ENCODE data around the gene STRN3. TPM values are rescaled to one million over a fixed set of nuclear protein-coding genes. Genes with fewer than 3 reads are reported as not detected.
"Not testable (repeated sequence)": the region's sequence is repeated elsewhere in the genome, so short reads cannot be mapped to it uniquely, and the experiment has no call there.

The STRN3 gene, protein sequence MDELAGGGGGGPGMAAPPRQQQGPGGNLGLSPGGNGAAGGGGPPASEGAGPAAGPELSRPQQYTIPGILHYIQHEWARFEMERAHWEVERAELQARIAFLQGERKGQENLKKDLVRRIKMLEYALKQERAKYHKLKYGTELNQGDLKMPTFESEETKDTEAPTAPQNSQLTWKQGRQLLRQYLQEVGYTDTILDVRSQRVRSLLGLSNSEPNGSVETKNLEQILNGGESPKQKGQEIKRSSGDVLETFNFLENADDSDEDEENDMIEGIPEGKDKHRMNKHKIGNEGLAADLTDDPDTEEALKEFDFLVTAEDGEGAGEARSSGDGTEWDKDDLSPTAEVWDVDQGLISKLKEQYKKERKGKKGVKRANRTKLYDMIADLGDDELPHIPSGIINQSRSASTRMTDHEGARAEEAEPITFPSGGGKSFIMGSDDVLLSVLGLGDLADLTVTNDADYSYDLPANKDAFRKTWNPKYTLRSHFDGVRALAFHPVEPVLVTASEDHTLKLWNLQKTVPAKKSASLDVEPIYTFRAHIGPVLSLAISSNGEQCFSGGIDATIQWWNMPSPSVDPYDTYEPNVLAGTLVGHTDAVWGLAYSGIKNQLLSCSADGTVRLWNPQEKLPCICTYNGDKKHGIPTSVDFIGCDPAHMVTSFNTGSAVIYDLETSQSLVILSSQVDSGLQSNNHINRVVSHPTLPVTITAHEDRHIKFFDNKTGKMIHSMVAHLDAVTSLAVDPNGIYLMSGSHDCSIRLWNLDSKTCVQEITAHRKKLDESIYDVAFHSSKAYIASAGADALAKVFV
- 10 to 100 TPM in 3 of 4 donors, 1 to 10 TPM in 1; 9.7 to 35.0 (median 11.8) TPM for polyA plus RNA-seq
- long read RNA-seq, donor 1: 0 reads
- long read RNA-seq, donor 2: 0 reads
- long read RNA-seq, donor 3, partial matches to known transcripts: 5 of 6 reads
- long read RNA-seq, donor 3, other reads (novel, unspliced or antisense): 0 of 6 reads
- long read RNA-seq, donor 4, partial matches to known transcripts: 0 of 1 reads
- long read RNA-seq, donor 4, other reads (novel, unspliced or antisense): 0 of 1 reads
- long read RNA-seq, donor 5: 0 reads
- long read RNA-seq, donor 6, partial matches to known transcripts: 0 of 3 reads
- long read RNA-seq, donor 6, other reads (novel, unspliced or antisense): 0 of 3 reads
- long read RNA-seq, donor 7: 0 reads
- long read RNA-seq, donor 8, partial matches to known transcripts: 0 of 1 reads
- long read RNA-seq, donor 8, other reads (novel, unspliced or antisense): 0 of 1 reads
- long read RNA-seq, donor 9: 0 reads
- long read RNA-seq, donor 10, partial matches to known transcripts: 0 of 2 reads
- long read RNA-seq, donor 10, other reads (novel, unspliced or antisense): 0 of 2 reads

DNA sequence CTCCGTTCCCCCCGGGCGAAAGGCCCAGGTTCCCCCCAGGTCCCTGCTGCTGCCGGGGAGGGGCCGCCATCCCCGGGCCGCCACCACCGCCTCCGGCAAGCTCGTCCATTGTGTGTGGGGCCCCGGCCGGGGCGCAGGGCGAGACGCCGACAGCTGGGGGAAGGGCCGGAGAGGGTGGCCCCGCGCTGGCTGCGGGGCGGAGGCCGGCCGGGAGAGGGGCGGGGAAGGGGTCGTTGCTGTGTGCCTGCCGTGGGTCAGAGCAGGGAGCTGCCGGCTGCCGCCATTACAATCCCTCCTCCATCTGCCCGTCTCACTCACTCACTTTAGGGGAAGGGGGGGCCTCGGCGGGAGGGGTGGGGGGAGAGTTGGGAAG lies at the start of gene STRN3:
STRN3 (minus strand) TSS at position 303 of the 373 bp plus-strand sequence; CDS start at position 109, 194 bp downstream.
- WGBS, 3 donors: 0% methylated on average over 21 to 31 of the region's 31 CpGs
- H3K4me3 ChIP-seq (ENCODE audit: low read depth in 1 of 3, low read length in 3 of 3): peak within 1 kb of the TSS; percentile 89 to 93 (median 91)
- FAIRE-seq (no peak), DNase-seq (no peak)
- H3K4me1 ChIP-seq (ENCODE audit: control insufficient read depth in 3 of 3, insufficient read depth in 2 of 3, low read depth in 1 of 3, low read length in 2 of 3): peaks cover 0 to 6% (median 2%) of the 10 kb centered on the region in 3 donors
- peaks cover 0 to under 1% (median 0%) of the 10 kb centered on the region in 3 donors for H3K36me3 ChIP-seq (ENCODE audit: control insufficient read depth in 3 of 3, insufficient read depth in 2 of 3, low read depth in 1 of 3, low read length in 3 of 3)
- peak within 1 kb of the TSS; percentile 90 to 97 (median 97) for H3K27ac ChIP-seq (ENCODE audit: low read depth in 1 of 3, low read length in 2 of 3)
- no peaks in the 10 kb centered on the region for H3K27me3 ChIP-seq (ENCODE audit: control insufficient read depth in 3 of 3, insufficient read depth in 3 of 3, low read length in 3 of 3)
- no peaks in the 10 kb centered on the region for H3K9me3 ChIP-seq (ENCODE audit: control insufficient read depth in 2 of 2, insufficient read depth in 1 of 2, low read depth in 1 of 2, low read length in 1 of 2)

DNA sequence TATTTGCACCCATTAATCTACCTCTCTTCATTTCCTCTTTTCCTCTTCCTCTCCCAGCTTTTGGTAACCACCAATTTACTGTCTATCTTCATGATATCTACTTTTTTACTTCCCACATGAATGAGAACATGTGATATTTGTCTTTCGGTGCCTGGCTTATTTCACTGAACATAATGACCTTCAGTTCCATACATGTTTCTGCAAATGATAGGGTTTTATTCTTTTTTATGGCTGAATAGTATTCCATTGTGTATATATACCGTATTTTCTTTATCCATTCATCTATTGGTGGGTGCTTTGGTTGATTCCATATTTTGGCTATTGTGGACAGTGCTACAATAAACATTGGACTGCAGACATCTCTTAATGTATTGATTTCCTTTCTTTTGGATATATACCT lies 49.0 kb upstream of the STRN3 start:
- FAIRE-seq (no peak), DNase-seq (no peak)
- WGBS, 3 donors: 96 to 99% (median 96%) methylated on average over 2 of the region's 2 CpGs
- Histone ChIP-seq H3K9me3 (ENCODE audit: control insufficient read depth in 2 of 2, insufficient read depth in 1 of 2, low read depth in 1 of 2, low read length in 1 of 2) (no peaks in the 10 kb centered on the region), H3K36me3 (ENCODE audit: control insufficient read depth in 3 of 3, insufficient read depth in 2 of 3, low read depth in 1 of 3, low read length in 3 of 3) (peaks cover 0 to 20% (median 0%) of the 10 kb centered on the region in 3 donors), H3K4me1 (ENCODE audit: control insufficient read depth in 3 of 3, insufficient read depth in 2 of 3, low read depth in 1 of 3, low read length in 2 of 3) (no peaks in the 10 kb centered on the region), H3K27ac (ENCODE audit: low read depth in 1 of 3, low read length in 2 of 3) (no peak overlapping the region), H3K4me3 (ENCODE audit: low read depth in 1 of 3, low read length in 3 of 3) (no peak overlapping the region), H3K27me3 (ENCODE audit: control insufficient read depth in 3 of 3, insufficient read depth in 3 of 3, low read length in 3 of 3) (no peaks in the 10 kb centered on the region)

DNA sequence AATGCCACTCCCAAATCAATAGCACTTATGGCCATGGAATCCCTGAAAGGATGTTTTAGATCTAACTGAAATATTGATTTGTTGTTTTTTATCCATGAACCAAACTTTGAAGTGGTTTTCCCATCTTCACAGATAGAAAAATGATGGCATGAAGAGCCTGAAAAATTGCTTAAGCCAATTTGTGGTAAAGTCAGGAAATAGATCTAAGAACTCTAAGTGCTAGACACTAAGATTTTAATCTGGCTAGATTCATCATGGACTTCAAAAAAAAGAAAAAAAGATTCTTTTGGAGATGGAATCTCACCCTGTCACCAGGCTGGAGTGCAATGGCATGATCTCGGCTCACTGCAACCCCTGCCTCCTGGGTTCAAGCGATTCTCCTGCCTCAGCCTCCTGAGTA lies 45.0 kb upstream of the STRN3 start:
- no peak overlapping the region for H3K4me3 ChIP-seq (ENCODE audit: low read depth in 1 of 3, low read length in 3 of 3)
- H3K36me3 ChIP-seq (ENCODE audit: control insufficient read depth in 3 of 3, insufficient read depth in 2 of 3, low read depth in 1 of 3, low read length in 3 of 3): peaks cover 0 to 22% (median 2%) of the 10 kb centered on the region in 3 donors
- DNase-seq: no peak
- no peaks in the 10 kb centered on the region for H3K27me3 ChIP-seq (ENCODE audit: control insufficient read depth in 3 of 3, insufficient read depth in 3 of 3, low read length in 3 of 3)
- H3K27ac ChIP-seq (ENCODE audit: low read depth in 1 of 3, low read length in 2 of 3): no peak overlapping the region
- 96 to 99% (median 98%) methylated on average over 2 of the region's 2 CpGs for WGBS, 3 donors
- H3K4me1 ChIP-seq (ENCODE audit: control insufficient read depth in 3 of 3, insufficient read depth in 2 of 3, low read depth in 1 of 3, low read length in 2 of 3): no peaks in the 10 kb centered on the region
- H3K9me3 ChIP-seq (ENCODE audit: control insufficient read depth in 2 of 2, insufficient read depth in 1 of 2, low read depth in 1 of 2, low read length in 1 of 2): no peaks in the 10 kb centered on the region
- no peak for FAIRE-seq

DNA sequence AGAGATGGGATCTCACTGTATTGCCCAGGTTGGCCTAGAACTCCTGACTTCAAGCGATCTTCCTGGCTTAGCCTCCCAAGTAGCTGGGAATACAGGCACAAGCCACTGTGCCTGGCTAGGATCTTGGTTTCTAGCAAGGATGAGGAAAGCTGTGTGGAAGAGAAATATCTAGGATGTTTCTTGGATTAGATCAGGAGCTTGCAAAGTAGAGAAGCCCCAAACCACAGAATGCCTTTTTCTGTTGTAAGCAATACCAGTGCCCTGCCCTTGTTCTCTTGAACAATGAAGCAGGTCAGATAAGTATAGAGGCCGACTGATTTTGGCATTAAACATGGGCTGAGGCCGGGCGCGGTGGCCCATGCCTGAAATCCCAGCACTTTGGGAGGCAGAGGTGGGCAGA lies 44.3 kb upstream of the STRN3 start:
- no peak for FAIRE-seq

DNA sequence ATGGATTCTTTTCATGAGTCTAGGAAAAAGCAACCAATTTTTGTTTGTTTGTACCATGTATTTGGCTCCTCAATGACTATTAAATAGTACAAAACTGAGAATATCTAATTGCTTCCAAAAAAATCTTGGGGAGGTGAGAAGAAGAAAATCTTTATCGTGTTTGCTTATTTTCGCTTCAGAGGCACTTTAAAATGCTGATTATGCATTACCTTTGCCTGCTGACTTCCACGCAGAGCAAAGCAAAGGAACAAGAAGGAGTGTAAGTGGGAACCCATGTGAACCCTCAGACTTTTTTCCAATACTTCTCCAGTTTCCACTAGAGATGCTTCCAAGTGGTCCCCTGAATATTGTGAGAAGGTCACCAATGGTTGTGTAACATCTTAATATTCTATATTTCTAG lies 43.2 kb upstream of the STRN3 start:
- WGBS, 3 donors: 94 to 98% (median 97%) methylated on average over 3 of the region's 3 CpGs
- H3K4me3 ChIP-seq (ENCODE audit: low read depth in 1 of 3, low read length in 3 of 3): no peak overlapping the region
- H3K36me3 ChIP-seq (ENCODE audit: control insufficient read depth in 3 of 3, insufficient read depth in 2 of 3, low read depth in 1 of 3, low read length in 3 of 3): peaks cover 0 to 21% (median 2%) of the 10 kb centered on the region in 3 donors
- H3K4me1 ChIP-seq (ENCODE audit: control insufficient read depth in 3 of 3, insufficient read depth in 2 of 3, low read depth in 1 of 3, low read length in 2 of 3): no peaks in the 10 kb centered on the region
- no peak overlapping the region for H3K27ac ChIP-seq (ENCODE audit: low read depth in 1 of 3, low read length in 2 of 3)
- FAIRE-seq (no peak), DNase-seq (no peak)
- H3K9me3 ChIP-seq (ENCODE audit: control insufficient read depth in 2 of 2, insufficient read depth in 1 of 2, low read depth in 1 of 2, low read length in 1 of 2): no peaks in the 10 kb centered on the region
- H3K27me3 ChIP-seq (ENCODE audit: control insufficient read depth in 3 of 3, insufficient read depth in 3 of 3, low read length in 3 of 3): no peaks in the 10 kb centered on the region

More for the DNA sequence above, 44.3 kb upstream of the STRN3 start:
- H3K4me1 ChIP-seq (ENCODE audit: control insufficient read depth in 3 of 3, insufficient read depth in 2 of 3, low read depth in 1 of 3, low read length in 2 of 3): no peaks in the 10 kb centered on the region
- H3K36me3 ChIP-seq (ENCODE audit: control insufficient read depth in 3 of 3, insufficient read depth in 2 of 3, low read depth in 1 of 3, low read length in 3 of 3): peaks cover 0 to 22% (median 2%) of the 10 kb centered on the region in 3 donors
- H3K27ac ChIP-seq (ENCODE audit: low read depth in 1 of 3, low read length in 2 of 3): no peak overlapping the region
- no peaks in the 10 kb centered on the region for H3K27me3 ChIP-seq (ENCODE audit: control insufficient read depth in 3 of 3, insufficient read depth in 3 of 3, low read length in 3 of 3)
- H3K4me3 ChIP-seq (ENCODE audit: low read depth in 1 of 3, low read length in 3 of 3): no peak overlapping the region
- H3K9me3 ChIP-seq (ENCODE audit: control insufficient read depth in 2 of 2, insufficient read depth in 1 of 2, low read depth in 1 of 2, low read length in 1 of 2): no peaks in the 10 kb centered on the region
- 95 to 97% (median 96%) methylated on average over 5 of the region's 5 CpGs for WGBS, 3 donors
- no peak for DNase-seq

DNA sequence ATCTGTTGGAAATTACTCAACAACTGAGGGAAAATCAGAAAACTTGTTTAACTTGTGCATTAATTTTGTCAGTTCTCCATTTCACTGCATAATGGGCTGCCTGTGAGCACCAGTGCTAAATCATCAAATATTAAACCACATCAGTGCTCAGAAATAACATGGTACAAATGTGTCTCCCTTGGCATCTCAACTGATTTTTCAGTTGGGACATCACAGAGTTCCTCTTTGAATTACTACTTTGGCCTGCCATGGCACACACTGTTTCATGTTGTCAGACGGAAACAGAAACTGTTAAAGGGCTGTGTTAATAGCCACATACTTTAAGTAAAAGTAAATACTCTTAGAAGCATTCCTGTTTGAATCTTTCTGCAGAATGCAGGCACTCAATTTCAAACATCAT lies 42.1 kb upstream of the STRN3 start:
- no peak for FAIRE-seq

DNA sequence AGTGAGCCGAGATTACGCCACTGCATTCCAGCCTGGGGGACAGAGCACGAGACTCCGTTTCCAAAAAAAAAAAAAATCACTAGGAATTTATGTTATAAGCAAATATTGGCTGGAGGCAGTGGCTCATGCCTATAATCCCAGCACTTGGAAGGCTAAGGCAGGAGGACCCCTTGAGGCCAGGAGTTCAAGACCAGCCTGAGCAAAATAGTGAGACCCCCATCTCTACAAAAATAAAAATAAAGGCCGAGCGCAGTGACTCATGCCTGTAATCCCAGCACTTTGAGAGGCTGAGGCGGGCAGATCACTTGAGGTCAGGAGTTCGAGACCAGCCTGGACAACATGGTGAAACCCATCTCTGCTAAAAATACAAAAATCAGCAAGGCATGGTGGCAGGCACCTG lies 36.7 kb upstream of the STRN3 start:
- not testable (repeated sequence) for DNase-seq; H3K27ac ChIP-seq (ENCODE audit: low read depth in 1 of 3, low read length in 2 of 3); H3K36me3 ChIP-seq (ENCODE audit: control insufficient read depth in 3 of 3, insufficient read depth in 2 of 3, low read depth in 1 of 3, low read length in 3 of 3); H3K4me3 ChIP-seq (ENCODE audit: low read depth in 1 of 3, low read length in 3 of 3); H3K27me3 ChIP-seq (ENCODE audit: control insufficient read depth in 3 of 3, insufficient read depth in 3 of 3, low read length in 3 of 3); FAIRE-seq; H3K9me3 ChIP-seq (ENCODE audit: control insufficient read depth in 2 of 2, insufficient read depth in 1 of 2, low read depth in 1 of 2, low read length in 1 of 2)
- 91 to 94% (median 92%) methylated on average over 8 of the region's 8 CpGs for WGBS, 3 donors
- peaks cover 0 to 21% (median 2%) of the 10 kb centered on the region in 3 donors for H3K4me1 ChIP-seq (ENCODE audit: control insufficient read depth in 3 of 3, insufficient read depth in 2 of 3, low read depth in 1 of 3, low read length in 2 of 3)

More for the DNA sequence above, 42.1 kb upstream of the STRN3 start:
- Histone ChIP-seq H3K27ac (ENCODE audit: low read depth in 1 of 3, low read length in 2 of 3) (no peak overlapping the region), H3K4me3 (ENCODE audit: low read depth in 1 of 3, low read length in 3 of 3) (no peak overlapping the region), H3K27me3 (ENCODE audit: control insufficient read depth in 3 of 3, insufficient read depth in 3 of 3, low read length in 3 of 3) (no peaks in the 10 kb centered on the region), H3K36me3 (ENCODE audit: control insufficient read depth in 3 of 3, insufficient read depth in 2 of 3, low read depth in 1 of 3, low read length in 3 of 3) (peaks cover 0 to 18% (median 2%) of the 10 kb centered on the region in 3 donors), H3K4me1 (ENCODE audit: control insufficient read depth in 3 of 3, insufficient read depth in 2 of 3, low read depth in 1 of 3, low read length in 2 of 3) (no peaks in the 10 kb centered on the region), H3K9me3 (ENCODE audit: control insufficient read depth in 2 of 2, insufficient read depth in 1 of 2, low read depth in 1 of 2, low read length in 1 of 2) (no peaks in the 10 kb centered on the region)
- WGBS, 3 donors: 53 to 83% (median 60%) methylated on average over 1 of the region's 1 CpG
- DNase-seq: no peak

Data from small intestine (tissue), 16 donors.